ENCODE measurements around the gene RPP30. TPM values are rescaled to one million over a fixed set of nuclear protein-coding genes. Genes with fewer than 3 reads are reported as not detected.

The RPP30 gene
- total and polyA plus RNA-seq, 2 of the 13 experiments (the other 11 are each of a cell fraction or from before 2014, with no cell fraction given): 27.1 to 65.0 TPM

- TF ChIP-seq TMF1 (CRISPR knock-in tag; IDR thresholded peaks at IDR 0.05; ENCODE audit: low read depth) (no peak), TBL1XR1 (IDR thresholded peaks at IDR 0.05; ENCODE audit: borderline replicate concordance, low read length, partially characterized antibody) (peak; percentile 71), HNRNPH1 (optimal IDR thresholded peaks at IDR 0.05; ENCODE audit: low read depth, low read length) (no peak), PITX1 (CRISPR knock-in tag; IDR thresholded peaks at IDR 0.05) (0 out of 2 replicates have a peak, but pooled peaks have one; percentile 37), ZKSCAN8 (CRISPR knock-in tag; IDR thresholded peaks at IDR 0.05; ENCODE audit: borderline replicate concordance) (peak; percentile 53; the same call in 1 of the 2 replicates), ZBTB8A (CRISPR knock-in tag; IDR thresholded peaks at IDR 0.05; ENCODE audit: borderline replicate concordance, low read depth) (no peak), ARID5B (CRISPR knock-in tag; IDR thresholded peaks at IDR 0.05) (peak; percentile 97), CCDC6 (CRISPR knock-in tag; IDR thresholded peaks at IDR 0.05) (no peak), ZFP36L1 (CRISPR knock-in tag; IDR thresholded peaks at IDR 0.05) (no peak), RFXAP (CRISPR knock-in tag; IDR thresholded peaks at IDR 0.05; ENCODE audit: borderline replicate concordance) (no peak), ARHGAP35 (CRISPR knock-in tag; IDR thresholded peaks at IDR 0.05; ENCODE audit: borderline replicate concordance) (no peak), SMAD9 (CRISPR knock-in tag; IDR thresholded peaks at IDR 0.05) (no peak), NAIF1 (CRISPR knock-in tag; IDR thresholded peaks at IDR 0.05; ENCODE audit: borderline replicate concordance) (no peak), ZFX (CRISPR knock-in tag; IDR thresholded peaks at IDR 0.05; ENCODE audit: low read depth) (peak; percentile 26; the same call in 1 of the 2 replicates), HCFC1 (IDR thresholded peaks at IDR 0.05; ENCODE audit: low read depth, low read length) (no peak), ZNF672 (CRISPR knock-in tag; IDR thresholded peaks at IDR 0.05) (no peak), ETV5 (CRISPR knock-in tag; IDR thresholded peaks at IDR 0.05; ENCODE audit: borderline replicate concordance) (peak; percentile 80), ZNF205 (CRISPR knock-in tag; IDR thresholded peaks at IDR 0.05) (no peak), ZNF766 (CRISPR knock-in tag; IDR thresholded peaks at IDR 0.05; ENCODE audit: borderline replicate concordance) (no peak)
- TF ChIP-seq, protein P1, sequence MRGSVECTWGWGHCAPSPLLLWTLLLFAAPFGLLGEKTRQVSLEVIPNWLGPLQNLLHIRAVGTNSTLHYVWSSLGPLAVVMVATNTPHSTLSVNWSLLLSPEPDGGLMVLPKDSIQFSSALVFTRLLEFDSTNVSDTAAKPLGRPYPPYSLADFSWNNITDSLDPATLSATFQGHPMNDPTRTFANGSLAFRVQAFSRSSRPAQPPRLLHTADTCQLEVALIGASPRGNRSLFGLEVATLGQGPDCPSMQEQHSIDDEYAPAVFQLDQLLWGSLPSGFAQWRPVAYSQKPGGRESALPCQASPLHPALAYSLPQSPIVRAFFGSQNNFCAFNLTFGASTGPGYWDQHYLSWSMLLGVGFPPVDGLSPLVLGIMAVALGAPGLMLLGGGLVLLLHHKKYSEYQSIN (CRISPR knock-in tag; IDR thresholded peaks at IDR 0.05; ENCODE audit: borderline replicate concordance): no peak
- TF ChIP-seq, protein P2, sequence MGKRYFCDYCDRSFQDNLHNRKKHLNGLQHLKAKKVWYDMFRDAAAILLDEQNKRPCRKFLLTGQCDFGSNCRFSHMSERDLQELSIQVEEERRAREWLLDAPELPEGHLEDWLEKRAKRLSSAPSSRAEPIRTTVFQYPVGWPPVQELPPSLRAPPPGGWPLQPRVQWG (CRISPR knock-in tag; IDR thresholded peaks at IDR 0.05; ENCODE audit: borderline replicate concordance, low read depth): no peak
- TF ChIP-seq, protein P3, sequence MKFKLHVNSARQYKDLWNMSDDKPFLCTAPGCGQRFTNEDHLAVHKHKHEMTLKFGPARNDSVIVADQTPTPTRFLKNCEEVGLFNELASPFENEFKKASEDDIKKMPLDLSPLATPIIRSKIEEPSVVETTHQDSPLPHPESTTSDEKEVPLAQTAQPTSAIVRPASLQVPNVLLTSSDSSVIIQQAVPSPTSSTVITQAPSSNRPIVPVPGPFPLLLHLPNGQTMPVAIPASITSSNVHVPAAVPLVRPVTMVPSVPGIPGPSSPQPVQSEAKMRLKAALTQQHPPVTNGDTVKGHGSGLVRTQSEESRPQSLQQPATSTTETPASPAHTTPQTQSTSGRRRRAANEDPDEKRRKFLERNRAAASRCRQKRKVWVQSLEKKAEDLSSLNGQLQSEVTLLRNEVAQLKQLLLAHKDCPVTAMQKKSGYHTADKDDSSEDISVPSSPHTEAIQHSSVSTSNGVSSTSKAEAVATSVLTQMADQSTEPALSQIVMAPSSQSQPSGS (CRISPR knock-in tag; IDR thresholded peaks at IDR 0.05): peak; percentile 100
Observed at GRCh38 chr10:90920986-90921666, 49.4 kb downstream of the RPP30 start, which contains the start of gene ANKRD1 (continued).

All from HepG2 (cell line).